ENCODE data around the gene COL6A1. TPM values are rescaled to one million over a fixed set of nuclear protein-coding genes. Genes with fewer than 3 reads are reported as not detected.
A peak's percentile ranks its signal among the peaks of the same experiment; 100 is the strongest.

Gene COL6A1
- total RNA-seq, 1 experiment from 2014 or later, result 17.8 TPM

GRCh38 chr21:45972716-45973474 is 8.7 kb upstream of the COL6A1 start:
- Mint-ChIP-seq H3K4me3 (ENCODE audit: low read depth, unreplicated experiment) (no peak overlapping the region), H3K9me3 (ENCODE audit: low read depth, unreplicated experiment) (no peaks in the 10 kb centered on the region), H3K27me3 (ENCODE audit: unreplicated experiment) (no peaks in the 10 kb centered on the region), H3K36me3 (ENCODE audit: insufficient read depth, unreplicated experiment) (peaks cover 13% of the 10 kb centered on the region), H3K4me1 (ENCODE audit: low read depth, unreplicated experiment) (peaks cover 11% of the 10 kb centered on the region), H3K27ac (ENCODE audit: unreplicated experiment) (no peak overlapping the region)
- BruUV-seq (replicated peaks), result no TSS peak
- CTCF ChIA-PET, result interaction anchor here (0.5 to 3.1 kb wide), 3 partner anchors 53 to 171 kb away, joined by 3 to 20 read pairs (median 6); no protein-coding TSS in a partner anchor
- no peak for DNase-seq
- intact Hi-C loops (cut with micrococcal nuclease; ENCODE audit: unreplicated experiment), result loop anchor here (5.0 to 10.0 kb wide), 3 partner anchors 102 to 174 kb away; no protein-coding TSS in a partner anchor
- TF ChIP-seq CTCF (IDR thresholded peaks at IDR 0.05; ENCODE audit: unreplicated experiment), result no peak

- H3K4me1 Mint-ChIP-seq (ENCODE audit: low read depth, unreplicated experiment), result peaks cover 11% of the 10 kb centered on the region
- peaks cover 13% of the 10 kb centered on the region for H3K36me3 Mint-ChIP-seq (ENCODE audit: insufficient read depth, unreplicated experiment)
- CTCF ChIA-PET, result interaction anchor here (0.5 to 3.1 kb wide), 4 partner anchors 52 to 474 kb away, joined by 3 to 20 read pairs (median 5); no protein-coding TSS in a partner anchor
- peak overlapping the region; percentile 64 for H3K4me3 Mint-ChIP-seq (ENCODE audit: low read depth, unreplicated experiment)
- DNase-seq, result peak; percentile 69
- intact Hi-C loops (cut with micrococcal nuclease; ENCODE audit: unreplicated experiment), result loop anchor here (5.0 to 10.0 kb wide), 3 partner anchors 101 to 174 kb away; no protein-coding TSS in a partner anchor
- BruUV-seq (replicated peaks), result no TSS peak
- H3K27ac Mint-ChIP-seq (ENCODE audit: unreplicated experiment), result no peak overlapping the region
- H3K9me3 Mint-ChIP-seq (ENCODE audit: low read depth, unreplicated experiment), result no peaks in the 10 kb centered on the region
- TF ChIP-seq CTCF (IDR thresholded peaks at IDR 0.05; ENCODE audit: unreplicated experiment), result peak; percentile 30
- H3K27me3 Mint-ChIP-seq (ENCODE audit: unreplicated experiment), result no peaks in the 10 kb centered on the region
These were observed 8.0 kb upstream of the COL6A1 start for GRCh38 chr21:45973475-45974072.

- intact Hi-C loops (cut with micrococcal nuclease; ENCODE audit: unreplicated experiment), result loop anchor here (5.0 to 10.0 kb wide), 3 partner anchors 100 to 173 kb away; no protein-coding TSS in a partner anchor
- Mint-ChIP-seq H3K4me1 (ENCODE audit: low read depth, unreplicated experiment) (peaks cover 11% of the 10 kb centered on the region), H3K9me3 (ENCODE audit: low read depth, unreplicated experiment) (no peaks in the 10 kb centered on the region), H3K4me3 (ENCODE audit: low read depth, unreplicated experiment) (peak overlapping the region; percentile 64), H3K27ac (ENCODE audit: unreplicated experiment) (no peak overlapping the region), H3K27me3 (ENCODE audit: unreplicated experiment) (no peaks in the 10 kb centered on the region), H3K36me3 (ENCODE audit: insufficient read depth, unreplicated experiment) (peaks cover 13% of the 10 kb centered on the region)
- BruUV-seq (replicated peaks), result no TSS peak
- CTCF ChIA-PET, result interaction anchor here (0.6 to 3.1 kb wide), 3 partner anchors 51 to 474 kb away, joined by 4 to 20 read pairs (median 6); no protein-coding TSS in a partner anchor
- no peak for TF ChIP-seq CTCF (IDR thresholded peaks at IDR 0.05; ENCODE audit: unreplicated experiment)
- peak; percentile 38 for DNase-seq
These were observed 7.2 kb upstream of the COL6A1 start for GRCh38 chr21:45974073-45975019.
